GM12874 (cell line): Measurements from ENCODE around the gene XPC.

Experiments
- CTCF ChIP-seq: IDR thresholded peaks from 2 replicates; pipeline ENCODE4 v1.5.1; 2011; ENCODE audit warnings: low read depth, mild to moderate bottlenecking, control low read depth, low read length, moderate library complexity; ENCODE audit not compliant: insufficient read depth

The XPC gene

DNA sequence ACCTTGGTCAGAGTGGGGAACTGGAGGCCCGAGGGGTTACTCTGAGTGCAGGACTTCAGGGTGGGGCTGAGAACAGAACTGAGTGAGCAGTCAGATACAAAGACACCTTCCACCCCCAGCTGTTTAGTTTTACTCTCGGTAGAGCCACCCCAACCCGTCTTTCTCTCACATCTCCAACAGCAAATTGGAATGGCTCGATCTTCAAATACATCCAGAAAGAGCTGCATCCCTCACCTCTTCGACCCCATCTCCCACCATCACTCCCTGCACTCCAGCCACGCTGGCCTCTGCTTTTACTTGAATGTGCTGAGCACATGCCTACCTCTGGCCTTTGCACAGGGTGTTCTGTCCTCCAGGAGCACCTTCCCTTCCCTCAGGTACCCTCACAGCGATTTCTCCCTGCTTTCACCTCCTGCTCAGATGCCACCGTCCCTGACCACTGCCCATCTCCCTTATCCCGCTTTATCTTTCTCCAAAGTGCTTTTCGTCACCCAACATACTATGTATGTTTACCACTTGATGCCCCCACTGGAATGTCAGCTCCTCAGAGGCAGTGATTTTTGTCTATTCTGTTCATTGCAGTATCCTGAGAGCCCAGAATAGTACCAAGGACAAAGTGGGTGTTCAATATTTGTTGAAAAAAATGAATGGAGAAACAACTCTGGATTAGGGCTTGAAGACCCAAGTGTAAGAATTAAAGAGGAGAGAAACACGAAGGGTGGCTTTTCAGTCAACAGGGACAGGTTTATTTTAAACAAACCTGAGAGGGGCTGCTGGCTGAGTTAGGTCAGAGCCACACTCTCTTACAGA lies 58.1 kb downstream of the XPC start:
- no peak for TF ChIP-seq CTCF

GRCh38 chr3:14119651-14120050 lies 58.8 kb downstream of the XPC start:
- no peak for TF ChIP-seq CTCF

DNA sequence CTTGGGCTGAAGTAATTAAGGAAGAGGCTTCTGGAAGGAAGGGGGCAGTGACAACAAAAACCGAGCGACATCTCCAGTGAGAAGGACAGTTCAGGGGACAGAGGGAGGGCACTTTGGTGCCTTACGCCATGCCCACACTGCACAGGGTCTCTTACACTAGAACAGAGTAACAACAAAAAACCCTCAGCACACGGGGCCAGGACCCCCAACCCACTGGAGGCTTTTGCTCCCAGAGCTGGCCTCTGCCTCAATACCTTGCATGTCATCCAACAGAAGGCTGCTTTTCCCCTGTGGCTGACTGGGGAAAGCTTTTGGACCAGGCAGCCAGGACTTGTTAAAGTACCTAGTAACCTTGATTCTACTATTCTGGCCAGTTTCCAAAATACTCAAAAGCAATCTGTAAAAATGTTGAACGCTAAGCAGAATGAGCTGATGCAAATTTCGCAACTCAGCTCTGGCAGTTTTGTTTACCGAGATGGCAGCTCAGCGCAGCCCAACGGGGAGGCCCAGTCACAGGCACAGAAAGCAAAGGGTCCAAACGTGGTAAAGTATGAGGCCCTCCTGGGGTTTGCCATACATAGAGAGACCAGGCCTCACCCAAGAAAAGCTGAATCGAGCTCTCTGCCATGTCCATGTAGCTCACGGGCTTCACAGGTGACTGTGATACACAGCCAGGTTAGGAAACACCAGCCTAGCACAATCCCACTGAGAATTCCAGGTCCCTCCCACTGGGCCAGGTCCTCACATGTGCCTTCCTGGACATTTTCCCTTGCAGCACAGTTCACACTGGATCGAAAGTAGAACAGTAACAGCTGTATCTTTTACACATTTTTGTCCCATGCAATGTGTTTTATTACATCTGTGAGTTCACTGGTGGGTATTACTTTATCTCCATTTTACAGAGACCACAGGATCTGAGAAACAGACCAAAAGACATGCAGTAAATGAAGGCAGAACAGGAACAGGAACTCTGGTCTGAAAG lies 59.7 kb downstream of the XPC start:
- no peak for TF ChIP-seq CTCF

GRCh38 chr3:14117468-14118399 lies 60.7 kb downstream of the XPC start:
- no peak for TF ChIP-seq CTCF

DNA sequence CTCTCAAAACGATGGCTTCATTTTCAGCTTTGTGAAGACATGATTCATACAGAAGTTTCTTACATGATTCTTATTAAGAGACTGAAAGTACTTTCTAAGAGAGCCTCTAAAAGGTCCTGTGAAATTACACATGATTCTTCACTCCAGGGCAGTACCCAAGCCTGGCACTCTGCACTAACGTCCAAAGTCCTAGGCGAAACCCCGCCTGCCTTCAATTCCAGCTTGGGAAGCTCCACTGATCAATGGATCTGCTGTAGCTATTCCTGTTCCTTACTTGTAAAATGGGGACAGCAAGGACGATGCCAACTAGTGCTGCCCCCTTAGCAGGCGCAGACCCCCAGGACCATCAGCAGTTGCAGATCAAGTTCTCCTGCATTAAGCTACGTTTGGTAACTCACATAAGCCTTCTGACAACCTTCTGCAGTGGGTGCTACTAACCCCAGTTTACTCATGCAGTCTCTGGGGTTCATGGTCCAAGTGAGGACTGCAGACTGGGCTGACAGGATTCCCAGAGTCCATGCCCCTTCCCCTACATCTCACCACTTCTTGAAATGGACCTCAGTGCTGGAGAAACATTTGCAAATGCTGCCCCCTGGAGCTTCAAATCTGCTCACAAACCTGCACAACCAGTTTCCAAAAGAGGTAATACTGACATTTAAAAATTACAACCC lies 64.3 kb downstream of the XPC start:
- no peak; the same call in 1 of the 2 replicates for TF ChIP-seq CTCF

- TF ChIP-seq CTCF: no peak
Measured at GRCh38 chr3:14110699-14111098, 67.7 kb downstream of the XPC start.
